PFSK-1 (cell line): Measurements from ENCODE around the gene KCNG1.
A peak's percentile ranks its signal among the peaks of the same experiment; 100 is the strongest.

ENCODE experiments used
- FOXP2 ChIP-seq: optimal IDR thresholded peaks from 2 replicates; pipeline ENCODE3; 2011; ENCODE audit warnings: borderline replicate concordance, control low read depth, inconsistent platforms; ENCODE audit not compliant: insufficient read depth; ENCODE audit errors: extremely low read length, extremely low read depth
- POLR2AphosphoS5 ChIP-seq: IDR thresholded peaks from 2 replicates; pipeline ENCODE4 v1.6.1; 2012; ENCODE audit warnings: low read depth, mild to moderate bottlenecking, control low read depth, low read length, moderate library complexity
- SIN3A ChIP-seq: IDR thresholded peaks from 2 replicates; pipeline ENCODE4 v1.6.1; 2012; ENCODE audit warnings: mild to moderate bottlenecking, low read length, moderate library complexity, borderline replicate concordance; ENCODE audit not compliant: insufficient read depth
- TAF1 ChIP-seq: IDR thresholded peaks from 2 replicates; pipeline ENCODE4 v1.6.1; 2012; ENCODE audit warnings: low read length, control low read depth, borderline replicate concordance; ENCODE audit not compliant: insufficient read depth
- TF ChIP-seq, protein P1 (sequence below), 2 experiments: IDR thresholded peaks; 2 replicates each; pipeline versions ENCODE4 v1.6.1 to v1.8.0; 2011 to 2012; ENCODE audit warnings: low read depth in 2 of 2, low read length in 2 of 2, control low read depth in 1 of 2, inconsistent platforms in 1 of 2, mild to moderate bottlenecking in 1 of 2, moderate library complexity in 1 of 2; ENCODE audit not compliant: insufficient read depth in 1 of 2

KCNG1 gene

GRCh38 chr20:50967586-50967985 is 55.3 kb downstream of the KCNG1 start:
- TF ChIP-seq POLR2AphosphoS5 (no peak), FOXP2 (no peak), TAF1 (no peak), SIN3A (no peak)
- TF ChIP-seq, protein P1, sequence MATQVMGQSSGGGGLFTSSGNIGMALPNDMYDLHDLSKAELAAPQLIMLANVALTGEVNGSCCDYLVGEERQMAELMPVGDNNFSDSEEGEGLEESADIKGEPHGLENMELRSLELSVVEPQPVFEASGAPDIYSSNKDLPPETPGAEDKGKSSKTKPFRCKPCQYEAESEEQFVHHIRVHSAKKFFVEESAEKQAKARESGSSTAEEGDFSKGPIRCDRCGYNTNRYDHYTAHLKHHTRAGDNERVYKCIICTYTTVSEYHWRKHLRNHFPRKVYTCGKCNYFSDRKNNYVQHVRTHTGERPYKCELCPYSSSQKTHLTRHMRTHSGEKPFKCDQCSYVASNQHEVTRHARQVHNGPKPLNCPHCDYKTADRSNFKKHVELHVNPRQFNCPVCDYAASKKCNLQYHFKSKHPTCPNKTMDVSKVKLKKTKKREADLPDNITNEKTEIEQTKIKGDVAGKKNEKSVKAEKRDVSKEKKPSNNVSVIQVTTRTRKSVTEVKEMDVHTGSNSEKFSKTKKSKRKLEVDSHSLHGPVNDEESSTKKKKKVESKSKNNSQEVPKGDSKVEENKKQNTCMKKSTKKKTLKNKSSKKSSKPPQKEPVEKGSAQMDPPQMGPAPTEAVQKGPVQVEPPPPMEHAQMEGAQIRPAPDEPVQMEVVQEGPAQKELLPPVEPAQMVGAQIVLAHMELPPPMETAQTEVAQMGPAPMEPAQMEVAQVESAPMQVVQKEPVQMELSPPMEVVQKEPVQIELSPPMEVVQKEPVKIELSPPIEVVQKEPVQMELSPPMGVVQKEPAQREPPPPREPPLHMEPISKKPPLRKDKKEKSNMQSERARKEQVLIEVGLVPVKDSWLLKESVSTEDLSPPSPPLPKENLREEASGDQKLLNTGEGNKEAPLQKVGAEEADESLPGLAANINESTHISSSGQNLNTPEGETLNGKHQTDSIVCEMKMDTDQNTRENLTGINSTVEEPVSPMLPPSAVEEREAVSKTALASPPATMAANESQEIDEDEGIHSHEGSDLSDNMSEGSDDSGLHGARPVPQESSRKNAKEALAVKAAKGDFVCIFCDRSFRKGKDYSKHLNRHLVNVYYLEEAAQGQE (IDR thresholded peaks at IDR 0.05; ENCODE audit: insufficient read depth in 1 of 2, low read depth in 2 of 2, low read length in 2 of 2): no peak

DNA sequence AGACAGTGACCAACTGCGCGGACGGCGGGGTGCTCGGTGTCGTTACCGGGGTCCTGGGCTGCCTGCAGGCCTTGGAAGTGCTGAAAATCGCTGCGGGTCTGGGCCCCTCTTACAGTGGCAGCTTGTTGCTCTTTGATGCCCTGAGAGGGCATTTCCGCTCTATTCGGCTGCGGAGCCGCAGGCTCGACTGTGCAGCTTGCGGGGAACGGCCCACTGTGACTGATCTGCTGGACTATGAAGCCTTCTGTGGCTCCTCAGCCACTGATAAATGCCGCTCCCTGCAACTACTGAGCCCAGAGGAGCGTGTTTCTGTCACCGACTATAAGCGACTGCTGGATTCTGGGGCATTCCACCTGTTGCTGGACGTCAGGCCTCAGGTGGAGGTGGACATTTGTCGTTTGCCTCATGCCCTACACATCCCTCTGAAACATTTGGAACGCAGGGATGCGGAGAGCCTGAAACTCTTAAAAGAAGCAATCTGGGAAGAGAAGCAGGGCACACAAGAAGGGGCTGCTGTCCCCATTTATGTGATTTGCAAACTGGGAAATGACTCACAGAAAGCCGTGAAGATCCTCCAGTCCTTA is 63.3 kb downstream of the KCNG1 start:
- no peak for TF ChIP-seq POLR2AphosphoS5
- no peak for TF ChIP-seq SIN3A
- TF ChIP-seq TAF1: no peak
- TF ChIP-seq, protein P1 (IDR thresholded peaks at IDR 0.05; ENCODE audit: insufficient read depth in 1 of 2, low read depth in 2 of 2, low read length in 2 of 2): no peak
- no peak for TF ChIP-seq FOXP2

GRCh38 chr20:50958615-50959542 is 64.0 kb downstream of the KCNG1 start, which contains the start of gene MOCS3:
Gene MOCS3, plus strand, starts transcription at chr20:50958818. Its CDS starts 25 bp downstream, at chr20:50958843.
- TF ChIP-seq, protein P1 (IDR thresholded peaks at IDR 0.05; ENCODE audit: insufficient read depth in 1 of 2, low read depth in 2 of 2, low read length in 2 of 2): no peak
- TF ChIP-seq POLR2AphosphoS5: peak; percentile 70
- no peak for TF ChIP-seq SIN3A
- peak; percentile 4; the same call in 1 of the 2 replicates for TF ChIP-seq TAF1
- no peak for TF ChIP-seq FOXP2

DNA sequence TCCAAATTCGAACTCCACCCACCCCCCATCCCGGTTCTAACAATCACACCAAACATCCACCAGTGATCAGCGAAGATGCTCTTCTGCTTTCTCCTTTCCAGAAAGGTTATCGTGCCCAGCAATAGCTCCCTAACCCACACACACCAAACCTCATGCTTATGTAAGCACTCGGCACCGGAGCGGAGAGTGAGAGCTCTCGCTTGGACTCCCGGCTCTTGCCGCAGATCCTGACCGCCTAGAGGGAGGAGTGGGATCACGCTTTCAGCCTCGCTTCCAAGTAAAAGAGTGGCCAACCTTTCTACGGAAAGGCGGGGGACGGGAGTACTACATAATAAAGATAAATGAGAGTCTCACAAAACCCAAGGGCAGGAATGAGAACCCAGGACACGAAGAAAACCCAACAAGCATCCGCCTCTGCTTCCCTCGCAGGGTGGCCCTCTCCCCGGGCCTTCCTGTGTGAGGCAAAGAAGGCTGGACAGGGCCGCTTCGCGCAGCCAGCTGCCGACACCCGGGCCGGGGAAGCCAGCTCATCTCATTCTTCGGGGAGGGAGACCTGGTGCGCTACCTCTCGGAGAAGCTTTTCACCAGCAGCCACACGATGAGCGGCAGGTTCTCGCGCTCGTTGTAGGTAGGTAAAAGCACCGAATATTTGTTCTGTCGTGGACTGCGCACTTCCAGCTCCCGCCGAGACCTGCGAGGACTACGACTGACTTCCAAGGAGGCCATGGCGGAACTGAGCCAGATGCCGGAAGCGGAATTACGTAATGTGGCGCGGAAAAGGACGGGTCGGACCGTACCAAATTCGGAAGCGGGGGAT is 64.9 kb downstream of the KCNG1 start, which contains the start of gene DPM1:
Gene DPM1 (minus strand): TSS at position 735 of the 817 bp plus-strand sequence. CDS start 9 bp downstream, at position 726.
- TF ChIP-seq TAF1 (peak; percentile 99), SIN3A (no peak), POLR2AphosphoS5 (peak; percentile 96), FOXP2 (no peak)
- TF ChIP-seq, protein P1 (IDR thresholded peaks at IDR 0.05; ENCODE audit: insufficient read depth in 1 of 2, low read depth in 2 of 2, low read length in 2 of 2): peak; percentile 28 to 36; a peak in 2 of 4 replicates
